Rectal smooth muscle tissue (tissue), 1 donor: Measurements from ENCODE around the gene HAGHL.

Experiments used
- H3K27ac ChIP-seq: one replicate; pipeline ENCODE4 v1.7.0; 2013; ENCODE audit warnings: low read depth, low read length, inconsistent platforms
- H3K27me3 ChIP-seq: one replicate; pipeline ENCODE4 v1.7.0; 2013; ENCODE audit warnings: low read length; ENCODE audit not compliant: control insufficient read depth, insufficient read depth
- H3K36me3 ChIP-seq: one replicate; pipeline ENCODE4 v1.7.0; 2013; ENCODE audit warnings: low read length; ENCODE audit not compliant: control insufficient read depth, insufficient read depth
- H3K4me1 ChIP-seq: one replicate; pipeline ENCODE4 v1.7.0; 2013; ENCODE audit warnings: low read length; ENCODE audit not compliant: control insufficient read depth, insufficient read depth
- H3K4me3 ChIP-seq: one replicate; pipeline ENCODE4 v1.7.0; 2013; ENCODE audit warnings: low read length
- H3K9ac ChIP-seq: one replicate; pipeline ENCODE4 v1.7.0; 2013; ENCODE audit warnings: low read length

Gene HAGHL

GRCh38 chr16:730666-731509 is 4.0 kb downstream of the HAGHL start:
- H3K27me3 ChIP-seq, result peaks cover 14% of the 10 kb centered on the region
- no peaks in the 10 kb centered on the region for H3K4me1 ChIP-seq
- H3K9ac ChIP-seq, result no peak overlapping the region
- H3K4me3 ChIP-seq, result no peak overlapping the region
- peaks cover 14% of the 10 kb centered on the region for H3K36me3 ChIP-seq
- H3K27ac ChIP-seq, result no peak overlapping the region

- Histone ChIP-seq H3K9ac (no peak overlapping the region), H3K4me3 (no peak overlapping the region), H3K4me1 (no peaks in the 10 kb centered on the region), H3K36me3 (peaks cover 22% of the 10 kb centered on the region), H3K27me3 (peaks cover 4% of the 10 kb centered on the region), H3K27ac (no peak overlapping the region)
These were observed 5.4 kb downstream of the HAGHL start for GRCh38 chr16:732332-732731.

DNA sequence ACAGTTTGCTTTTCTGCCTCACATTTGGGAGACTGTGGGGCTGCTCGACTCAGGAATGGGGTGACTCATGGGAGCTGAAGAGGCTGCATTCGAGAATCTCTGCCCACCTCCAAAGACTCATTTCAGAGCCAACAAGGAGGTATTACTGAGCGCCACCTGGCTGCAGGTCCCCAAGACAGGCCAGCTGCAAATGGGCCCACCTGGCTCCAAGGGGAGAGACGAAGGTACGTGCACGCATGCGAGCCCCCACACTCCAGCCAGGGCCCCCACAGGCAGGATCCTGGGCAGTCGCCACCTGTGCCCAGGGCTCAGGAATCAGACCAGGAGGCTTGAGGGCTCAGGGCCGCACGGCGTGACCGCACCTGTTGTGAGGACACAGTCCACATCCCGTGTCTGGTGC is 6.0 kb downstream of the HAGHL start:
- H3K27ac ChIP-seq, result no peak overlapping the region
- H3K27me3 ChIP-seq, result no peaks in the 10 kb centered on the region
- H3K36me3 ChIP-seq, result peaks cover 22% of the 10 kb centered on the region
- H3K4me1 ChIP-seq, result no peaks in the 10 kb centered on the region
- H3K4me3 ChIP-seq, result no peak overlapping the region
- H3K9ac ChIP-seq, result no peak overlapping the region

DNA sequence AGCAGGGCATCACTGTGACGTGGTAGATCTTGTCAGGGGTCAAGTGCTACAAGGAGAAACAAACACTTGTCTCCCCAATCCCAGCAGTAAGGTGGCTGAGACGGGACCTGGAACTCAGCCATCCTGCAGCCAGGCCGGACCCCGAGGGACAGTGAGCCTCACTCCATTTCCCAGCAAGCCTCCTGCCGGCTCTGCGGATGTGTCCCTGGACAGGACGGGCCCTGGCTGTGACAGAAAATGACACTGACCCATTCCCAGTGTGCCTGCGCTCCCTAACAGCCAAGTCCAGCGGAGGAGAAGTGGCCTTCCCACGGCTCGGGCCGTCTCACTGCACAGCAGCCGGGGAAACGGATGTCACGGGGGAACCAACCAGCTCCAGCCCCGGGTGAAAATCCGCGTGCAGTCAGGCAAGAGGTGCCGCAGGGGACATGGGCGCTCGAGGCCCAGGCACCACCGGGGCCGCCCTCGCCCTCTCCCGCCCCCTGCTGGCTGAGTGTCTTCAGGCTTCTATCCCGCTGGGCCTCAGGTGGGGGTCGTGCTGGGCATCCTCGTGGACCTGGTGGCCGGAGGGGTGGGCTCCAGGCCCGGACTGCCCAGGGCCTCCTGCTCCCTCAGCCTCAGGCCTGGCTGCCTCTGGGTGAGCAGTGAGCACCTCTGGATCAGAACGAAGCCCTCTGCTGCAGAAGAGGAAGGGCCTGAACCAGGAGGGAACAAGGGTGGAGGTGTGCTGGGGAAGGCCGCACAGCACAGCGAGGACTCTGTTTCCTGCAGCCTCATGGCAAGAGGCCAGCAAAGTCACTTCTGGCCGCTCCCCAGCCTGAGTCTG is 6.7 kb downstream of the HAGHL start:
- no peak overlapping the region for H3K27ac ChIP-seq
- no peak overlapping the region for H3K9ac ChIP-seq
- H3K36me3 ChIP-seq, result peaks cover 22% of the 10 kb centered on the region
- no peak overlapping the region for H3K4me3 ChIP-seq
- no peaks in the 10 kb centered on the region for H3K4me1 ChIP-seq
- H3K27me3 ChIP-seq, result no peaks in the 10 kb centered on the region

- Histone ChIP-seq H3K4me1 (no peaks in the 10 kb centered on the region), H3K9ac (no peak overlapping the region), H3K4me3 (no peak overlapping the region), H3K27me3 (no peaks in the 10 kb centered on the region), H3K36me3 (peaks cover 22% of the 10 kb centered on the region), H3K27ac (no peak overlapping the region)
These were observed 7.5 kb downstream of the HAGHL start for GRCh38 chr16:734208-734980.

DNA sequence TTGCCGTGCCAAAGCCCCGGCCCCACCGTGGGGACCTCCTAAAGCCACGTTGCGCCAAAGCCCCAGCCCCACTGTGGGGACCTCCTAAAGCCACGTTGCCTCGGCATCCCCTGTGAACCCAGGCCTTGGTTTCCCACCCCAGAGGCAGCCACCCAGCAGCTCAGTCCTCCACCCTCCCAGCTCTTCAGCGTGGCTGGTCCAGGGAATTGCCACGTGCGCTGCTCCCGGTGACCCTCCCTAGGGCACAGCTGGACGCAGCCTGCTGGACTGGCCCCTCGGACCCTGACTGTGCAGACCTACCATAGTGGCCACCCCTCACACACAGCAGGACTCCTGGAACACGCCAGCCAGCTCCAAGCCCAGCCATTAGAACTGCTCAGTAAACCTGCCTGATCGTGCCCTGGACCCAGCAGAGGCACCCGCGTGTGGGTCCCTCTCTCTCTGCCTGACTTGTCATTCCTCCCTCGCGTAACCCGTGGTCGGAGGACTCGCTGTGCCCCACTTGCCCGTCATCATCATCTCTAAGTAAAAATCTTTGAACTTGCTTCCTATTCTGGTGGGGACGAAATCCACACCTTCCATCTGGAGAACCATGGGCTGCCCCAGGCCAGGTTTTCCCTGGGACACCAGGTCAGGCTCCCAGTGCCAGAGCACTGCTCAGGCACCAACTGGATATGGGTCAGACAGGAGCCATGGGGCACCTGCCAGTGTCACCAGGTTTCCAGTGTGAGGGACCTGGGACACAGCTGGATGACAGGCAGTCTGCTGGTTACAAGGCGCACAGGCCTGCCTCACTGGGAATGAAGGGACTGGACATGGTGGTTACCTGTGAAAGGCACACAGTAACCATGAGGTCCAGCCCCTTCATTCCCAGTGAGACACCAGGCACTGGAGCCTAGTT is 8.3 kb downstream of the HAGHL start:
- Histone ChIP-seq H3K27ac (no peak overlapping the region), H3K4me3 (no peak overlapping the region), H3K27me3 (no peaks in the 10 kb centered on the region), H3K9ac (no peak overlapping the region), H3K36me3 (peaks cover 22% of the 10 kb centered on the region), H3K4me1 (peaks cover 3% of the 10 kb centered on the region)

DNA sequence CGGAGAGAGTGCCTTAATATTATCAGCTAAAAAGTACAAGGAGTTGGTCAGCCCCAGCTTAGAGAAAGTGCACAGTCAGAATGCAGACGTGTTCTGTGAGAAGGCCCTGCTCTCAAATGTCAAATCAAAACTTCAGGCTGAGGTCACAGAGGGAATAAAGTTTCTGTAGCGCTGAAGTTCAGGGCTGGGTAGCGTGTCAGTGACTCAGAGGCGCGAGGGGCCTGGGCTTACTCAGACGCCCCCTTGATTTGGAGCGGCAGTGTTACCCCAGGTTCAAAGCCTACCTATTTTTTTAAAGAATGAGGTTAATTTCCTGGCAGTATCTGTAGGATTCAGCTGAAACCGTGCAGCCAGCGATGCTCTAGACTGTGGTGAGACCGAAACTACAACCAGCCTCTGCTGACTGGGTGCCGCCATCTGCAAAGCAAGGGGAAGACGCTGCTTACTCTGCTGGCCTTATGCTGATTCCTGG is 9.1 kb downstream of the HAGHL start:
- H3K27ac ChIP-seq, result no peak overlapping the region
- peaks cover 22% of the 10 kb centered on the region for H3K36me3 ChIP-seq
- no peak overlapping the region for H3K4me3 ChIP-seq
- H3K27me3 ChIP-seq, result no peaks in the 10 kb centered on the region
- no peak overlapping the region for H3K9ac ChIP-seq
- H3K4me1 ChIP-seq, result peaks cover 3% of the 10 kb centered on the region

DNA sequence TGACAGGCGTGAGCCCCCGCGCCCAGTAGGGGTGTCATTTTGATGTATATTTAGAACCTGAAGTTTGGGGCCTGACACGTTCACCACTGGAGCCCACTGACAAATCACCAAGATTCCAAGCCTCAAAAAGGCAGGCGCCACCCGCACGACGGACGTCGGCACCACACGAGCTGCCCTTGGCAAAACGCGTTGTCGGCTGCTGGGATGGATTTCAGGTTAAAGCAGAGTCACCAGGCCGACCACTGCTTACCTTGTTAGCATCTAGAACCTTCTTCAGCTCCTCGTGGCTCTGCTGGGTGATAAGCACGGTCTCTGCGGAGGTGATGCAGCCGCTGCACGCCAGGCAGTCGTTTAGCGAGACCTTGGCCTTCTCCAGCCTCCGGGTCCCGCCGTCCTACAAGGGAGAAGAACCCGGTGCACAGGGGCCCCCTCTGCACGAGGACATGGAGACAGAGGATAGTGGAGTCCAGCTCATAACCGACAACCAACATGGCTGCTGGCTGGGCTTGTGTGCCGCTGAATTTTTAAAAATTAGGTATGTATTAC is 10.1 kb downstream of the HAGHL start:
- Histone ChIP-seq H3K27me3 (no peaks in the 10 kb centered on the region), H3K4me3 (no peak overlapping the region), H3K27ac (no peak overlapping the region), H3K9ac (no peak overlapping the region), H3K36me3 (peaks cover 22% of the 10 kb centered on the region), H3K4me1 (peaks cover 3% of the 10 kb centered on the region)

- Histone ChIP-seq H3K36me3 (peaks cover 8% of the 10 kb centered on the region), H3K27ac (no peak overlapping the region), H3K4me3 (peak overlapping the region; percentile 79), H3K4me1 (peaks cover 3% of the 10 kb centered on the region), H3K9ac (peak overlapping the region; percentile 80), H3K27me3 (no peaks in the 10 kb centered on the region)
These were observed 12.9 kb downstream of the HAGHL start for GRCh38 chr16:739560-740458.

DNA sequence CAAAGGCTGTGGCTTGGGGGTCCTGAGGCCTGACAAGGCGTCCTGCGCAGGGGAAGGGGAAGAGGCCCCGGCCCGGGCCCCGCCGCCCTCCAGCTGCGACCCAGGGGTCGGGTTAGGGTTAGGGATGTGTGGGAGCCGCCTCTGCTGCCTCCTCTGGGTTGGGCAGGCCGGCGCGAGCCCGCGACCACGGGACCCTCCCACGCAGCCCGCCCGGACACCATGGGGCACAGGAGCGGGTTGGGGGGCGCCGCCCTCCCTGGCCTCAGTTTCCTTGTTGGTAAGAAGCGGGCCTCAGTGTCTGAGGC is 13.5 kb downstream of the HAGHL start:
- Histone ChIP-seq H3K4me1 (peaks cover 3% of the 10 kb centered on the region), H3K27ac (no peak overlapping the region), H3K36me3 (peaks cover 8% of the 10 kb centered on the region), H3K4me3 (peak overlapping the region; percentile 79), H3K27me3 (no peaks in the 10 kb centered on the region), H3K9ac (peak overlapping the region; percentile 80)
